Colon (tissue), 2 donors: ENCODE measurements around the gene CRMP1.

Experiments
- FAIRE-seq: peaks from 2 replicates; lab custom pipeline; 2012; peaks lifted over from hg19 to GRCh38; lab: Jason Lieb, UNC
- donor health status: control.
- donor health status: control.

CRMP1 gene

GRCh38 chr4:5893004-5893580 lies at the start of gene CRMP1:
TSS of gene CRMP1 (minus strand) at chr4:5893086. CDS start at chr4:5892969, 117 bp downstream.
- FAIRE-seq = no peak

GRCh38 chr4:5941601-5942000 lies 48.7 kb upstream of the CRMP1 start:
- no peak for FAIRE-seq

- no peak for FAIRE-seq
Observed at GRCh38 chr4:5940470-5941203, 47.8 kb upstream of the CRMP1 start.

- FAIRE-seq = no peak
Observed at GRCh38 chr4:5933996-5934831, 41.3 kb upstream of the CRMP1 start.

- FAIRE-seq = no peak
Observed at GRCh38 chr4:5933116-5933515, 40.2 kb upstream of the CRMP1 start.

- FAIRE-seq = no peak
Observed at GRCh38 chr4:5932035-5932568, 39.2 kb upstream of the CRMP1 start.

GRCh38 chr4:5931526-5931925 lies 38.6 kb upstream of the CRMP1 start:
- no peak for FAIRE-seq

- FAIRE-seq = no peak
Observed at GRCh38 chr4:5930876-5931275, 38.0 kb upstream of the CRMP1 start.

GRCh38 chr4:5930456-5930855 lies 37.6 kb upstream of the CRMP1 start:
- FAIRE-seq = no peak

GRCh38 chr4:5928844-5929420 lies 36.0 kb upstream of the CRMP1 start:
- no peak for FAIRE-seq

GRCh38 chr4:5928274-5928673 lies 35.4 kb upstream of the CRMP1 start:
- no peak for FAIRE-seq

- FAIRE-seq = no peak
Observed at GRCh38 chr4:5927747-5928146, 34.9 kb upstream of the CRMP1 start.

- no peak for FAIRE-seq
Observed at GRCh38 chr4:5927116-5927515, 34.2 kb upstream of the CRMP1 start.

GRCh38 chr4:5926598-5926997 lies 33.7 kb upstream of the CRMP1 start:
- no peak for FAIRE-seq

GRCh38 chr4:5925419-5926200 lies 32.7 kb upstream of the CRMP1 start:
- FAIRE-seq = no peak

- FAIRE-seq = no peak
Observed at GRCh38 chr4:5924461-5925125, 31.7 kb upstream of the CRMP1 start.

GRCh38 chr4:5923376-5923775 lies 30.5 kb upstream of the CRMP1 start:
- no peak for FAIRE-seq

- no peak for FAIRE-seq
Observed at GRCh38 chr4:5922556-5922955, 29.7 kb upstream of the CRMP1 start.

GRCh38 chr4:5921981-5922380 lies 29.1 kb upstream of the CRMP1 start:
- no peak for FAIRE-seq

GRCh38 chr4:5921101-5921980 lies 28.5 kb upstream of the CRMP1 start:
- no peak for FAIRE-seq
